T-helper 22 cell (primary cell): Measurements from ENCODE around the gene SLX4IP.

Source experiments
- DNase-seq: peaks from one replicate; pipeline ENCODE4 v3.0.0-alpha.2; 2020; ENCODE audit warnings: low read depth

Gene SLX4IP

GRCh38 chr20:10665791-10666190 lies 230.7 kb downstream of the SLX4IP start:
- DNase-seq = no peak

GRCh38 chr20:10666221-10667076 lies 231.3 kb downstream of the SLX4IP start:
- no peak for DNase-seq

GRCh38 chr20:10667077-10667401 lies 231.9 kb downstream of the SLX4IP start:
- DNase-seq = no peak

GRCh38 chr20:10667560-10668167 lies 232.6 kb downstream of the SLX4IP start:
- DNase-seq = no peak

GRCh38 chr20:10668677-10669368 lies 233.7 kb downstream of the SLX4IP start:
- no peak for DNase-seq

- no peak for DNase-seq
These were observed 234.8 kb downstream of the SLX4IP start for GRCh38 chr20:10669843-10670446.

GRCh38 chr20:10670501-10671220 lies 235.6 kb downstream of the SLX4IP start:
- no peak for DNase-seq

- no peak for DNase-seq
These were observed 236.3 kb downstream of the SLX4IP start for GRCh38 chr20:10671221-10671918.

- no peak for DNase-seq
These were observed 237.0 kb downstream of the SLX4IP start for GRCh38 chr20:10671919-10672623.

GRCh38 chr20:10672624-10673127 lies 237.6 kb downstream of the SLX4IP start:
- DNase-seq = no peak

GRCh38 chr20:10673176-10673841 lies 238.2 kb downstream of the SLX4IP start:
- DNase-seq = no peak

- no peak for DNase-seq
These were observed 239.0 kb downstream of the SLX4IP start, which contains the start of gene JAG1 for GRCh38 chr20:10673842-10674683. Gene JAG1 (minus strand): TSS chr20:10673999. CDS start chr20:10673530, 469 bp downstream.

GRCh38 chr20:10674684-10675449 lies 239.8 kb downstream of the SLX4IP start:
- DNase-seq = no peak

GRCh38 chr20:10675450-10675848 lies 240.3 kb downstream of the SLX4IP start:
- DNase-seq = no peak

- no peak for DNase-seq
These were observed 241.4 kb downstream of the SLX4IP start for GRCh38 chr20:10676518-10676917.
